GM23338 (cell line): ENCODE data around the gene SMG6.

ENCODE experiments used
- CREB1 ChIP-seq: fragments of 250-450 bp; sonication (Bioruptor Pico); IDR thresholded peaks from 2 replicates; pipeline ENCODE4 v1.5.0; 2020; ENCODE audit warnings: low read depth, mild to moderate bottlenecking, moderate library complexity
- ETS1 ChIP-seq: IDR thresholded peaks from 2 replicates; pipeline ENCODE4 v1.6.1; 2016; ENCODE audit warnings: antibody characterized with exemption
- EZH2 ChIP-seq: fragments of 200-600 bp; sonication (generic); IDR thresholded peaks from one replicate; pipeline ENCODE4 v1.8.0; 2017; ENCODE audit warnings: antibody characterized with exemption, mild to moderate bottlenecking, low read depth; ENCODE audit not compliant: unreplicated experiment
- EZH2phosphoT487 ChIP-seq: fragments of 200-600 bp; sonication (generic); IDR thresholded peaks from one replicate; pipeline ENCODE4 v1.8.1; 2018; ENCODE audit warnings: antibody characterized with exemption; ENCODE audit not compliant: unreplicated experiment
- JUNB ChIP-seq: IDR thresholded peaks from one replicate; pipeline ENCODE4 v1.6.1; 2016; ENCODE audit warnings: antibody characterized with exemption; ENCODE audit not compliant: unreplicated experiment
- NANOG ChIP-seq: IDR thresholded peaks from 2 replicates; pipeline ENCODE4 v1.6.1; 2016; ENCODE audit warnings: antibody characterized with exemption, borderline replicate concordance
- POLR2AphosphoS5 ChIP-seq: IDR thresholded peaks from 2 replicates; pipeline ENCODE4 v1.6.1; 2016; ENCODE audit warnings: antibody characterized with exemption, low read depth
- ZNF331 ChIP-seq: fragments of 250-450 bp; sonication (Bioruptor Pico); IDR thresholded peaks from 2 replicates; pipeline ENCODE4 v1.5.0; 2020; ENCODE audit warnings: low read depth, mild to moderate bottlenecking, moderate library complexity
- ZNF462 ChIP-seq: fragments of 250-450 bp; sonication (Bioruptor Pico); IDR thresholded peaks from 2 replicates; pipeline ENCODE4 v1.5.0; 2020; ENCODE audit warnings: mild to moderate bottlenecking, moderate library complexity
- TF ChIP-seq, protein P1 (sequence below): IDR thresholded peaks from one replicate; pipeline ENCODE4 v1.6.1; 2018; ENCODE audit warnings: antibody characterized with exemption; ENCODE audit not compliant: unreplicated experiment
- TF ChIP-seq, protein P2 (sequence below), 2 experiments: fragments of 200-600 bp in 1 of 2; sonication (generic) in 1 of 2; conservative IDR thresholded peaks; 2 replicates each; pipeline versions ENCODE4 v1.5.1 to v1.6.1; 2016 to 2017; ENCODE audit warnings: antibody characterized with exemption in 2 of 2, low read depth in 2 of 2, mild to moderate bottlenecking in 2 of 2, moderate library complexity in 1 of 2

- TF ChIP-seq NANOG = no peak
- no peak for TF ChIP-seq EZH2
- no peak for TF ChIP-seq EZH2phosphoT487
- TF ChIP-seq, protein P1, sequence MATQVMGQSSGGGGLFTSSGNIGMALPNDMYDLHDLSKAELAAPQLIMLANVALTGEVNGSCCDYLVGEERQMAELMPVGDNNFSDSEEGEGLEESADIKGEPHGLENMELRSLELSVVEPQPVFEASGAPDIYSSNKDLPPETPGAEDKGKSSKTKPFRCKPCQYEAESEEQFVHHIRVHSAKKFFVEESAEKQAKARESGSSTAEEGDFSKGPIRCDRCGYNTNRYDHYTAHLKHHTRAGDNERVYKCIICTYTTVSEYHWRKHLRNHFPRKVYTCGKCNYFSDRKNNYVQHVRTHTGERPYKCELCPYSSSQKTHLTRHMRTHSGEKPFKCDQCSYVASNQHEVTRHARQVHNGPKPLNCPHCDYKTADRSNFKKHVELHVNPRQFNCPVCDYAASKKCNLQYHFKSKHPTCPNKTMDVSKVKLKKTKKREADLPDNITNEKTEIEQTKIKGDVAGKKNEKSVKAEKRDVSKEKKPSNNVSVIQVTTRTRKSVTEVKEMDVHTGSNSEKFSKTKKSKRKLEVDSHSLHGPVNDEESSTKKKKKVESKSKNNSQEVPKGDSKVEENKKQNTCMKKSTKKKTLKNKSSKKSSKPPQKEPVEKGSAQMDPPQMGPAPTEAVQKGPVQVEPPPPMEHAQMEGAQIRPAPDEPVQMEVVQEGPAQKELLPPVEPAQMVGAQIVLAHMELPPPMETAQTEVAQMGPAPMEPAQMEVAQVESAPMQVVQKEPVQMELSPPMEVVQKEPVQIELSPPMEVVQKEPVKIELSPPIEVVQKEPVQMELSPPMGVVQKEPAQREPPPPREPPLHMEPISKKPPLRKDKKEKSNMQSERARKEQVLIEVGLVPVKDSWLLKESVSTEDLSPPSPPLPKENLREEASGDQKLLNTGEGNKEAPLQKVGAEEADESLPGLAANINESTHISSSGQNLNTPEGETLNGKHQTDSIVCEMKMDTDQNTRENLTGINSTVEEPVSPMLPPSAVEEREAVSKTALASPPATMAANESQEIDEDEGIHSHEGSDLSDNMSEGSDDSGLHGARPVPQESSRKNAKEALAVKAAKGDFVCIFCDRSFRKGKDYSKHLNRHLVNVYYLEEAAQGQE = no peak
- TF ChIP-seq, protein P2, sequence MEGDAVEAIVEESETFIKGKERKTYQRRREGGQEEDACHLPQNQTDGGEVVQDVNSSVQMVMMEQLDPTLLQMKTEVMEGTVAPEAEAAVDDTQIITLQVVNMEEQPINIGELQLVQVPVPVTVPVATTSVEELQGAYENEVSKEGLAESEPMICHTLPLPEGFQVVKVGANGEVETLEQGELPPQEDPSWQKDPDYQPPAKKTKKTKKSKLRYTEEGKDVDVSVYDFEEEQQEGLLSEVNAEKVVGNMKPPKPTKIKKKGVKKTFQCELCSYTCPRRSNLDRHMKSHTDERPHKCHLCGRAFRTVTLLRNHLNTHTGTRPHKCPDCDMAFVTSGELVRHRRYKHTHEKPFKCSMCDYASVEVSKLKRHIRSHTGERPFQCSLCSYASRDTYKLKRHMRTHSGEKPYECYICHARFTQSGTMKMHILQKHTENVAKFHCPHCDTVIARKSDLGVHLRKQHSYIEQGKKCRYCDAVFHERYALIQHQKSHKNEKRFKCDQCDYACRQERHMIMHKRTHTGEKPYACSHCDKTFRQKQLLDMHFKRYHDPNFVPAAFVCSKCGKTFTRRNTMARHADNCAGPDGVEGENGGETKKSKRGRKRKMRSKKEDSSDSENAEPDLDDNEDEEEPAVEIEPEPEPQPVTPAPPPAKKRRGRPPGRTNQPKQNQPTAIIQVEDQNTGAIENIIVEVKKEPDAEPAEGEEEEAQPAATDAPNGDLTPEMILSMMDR (conservative IDR thresholded peaks at IDR 0.05; ENCODE audit: low read depth in 2 of 2) = no peak
- TF ChIP-seq POLR2AphosphoS5 = no peak
- no peak for TF ChIP-seq CREB1 (CRISPR knock-in tag)
- TF ChIP-seq ETS1 = peak; percentile 65; the same call in 1 of the 2 replicates
- no peak for TF ChIP-seq ZNF462 (CRISPR knock-in tag)
- no peak for TF ChIP-seq JUNB
- TF ChIP-seq ZNF331 (CRISPR knock-in tag) = no peak
These were observed 240.9 kb downstream of the SMG6 start for GRCh38 chr17:2062571-2063183.
